GM23338 (cell line): ENCODE data around the gene CFAP74. TPM values are rescaled to one million over a fixed set of nuclear protein-coding genes. Genes with fewer than 3 reads are reported as not detected.

ENCODE experiments used
- ATAC-seq: fragments of 200-7000 bp; cut with Tn5 transposase; 3 replicates; pipeline ENCODE4 v1.9.1; 2020
- DNase-seq: peaks from one replicate; pipeline ENCODE4 v3.0.0-alpha.2; 2015; ENCODE audit warnings: low spot score
- H2AFZ ChIP-seq: fragments of 200-600 bp; sonication (generic); 2 replicates; pipeline ENCODE4 v1.8.0; 2016; ENCODE audit warnings: antibody characterized with exemption, mild to moderate bottlenecking, moderate library complexity
- H3F3A ChIP-seq: fragments of 200-600 bp; sonication (generic); replicated peaks from 2 replicates; pipeline ENCODE4 v1.8.0; 2017; ENCODE audit warnings: antibody characterized with exemption, mixed run types, low read depth
- H3K27ac ChIP-seq: fragments of 200-600 bp; sonication (generic); 2 replicates; pipeline ENCODE4 v1.6.1; 2016; ENCODE audit warnings: low read depth
- H3K27me3 ChIP-seq: fragments of 200-600 bp; sonication (generic); 2 replicates; pipeline ENCODE4 v1.8.0; 2016; ENCODE audit warnings: mild to moderate bottlenecking, mixed run types, moderate library complexity; ENCODE audit not compliant: insufficient read depth
- H3K36me3 ChIP-seq: fragments of 200-600 bp; sonication (generic); 2 replicates; pipeline ENCODE4 v1.8.0; 2016; ENCODE audit warnings: mild to moderate bottlenecking; ENCODE audit not compliant: insufficient read depth
- H3K4me1 ChIP-seq: fragments of 200-600 bp; sonication (generic); 2 replicates; pipeline ENCODE4 v1.8.0; 2016; ENCODE audit warnings: mild to moderate bottlenecking, moderate library complexity; ENCODE audit not compliant: insufficient read depth
- H3K4me2 ChIP-seq: fragments of 200-600 bp; sonication (generic); 2 replicates; pipeline ENCODE4 v1.7.1; 2017; ENCODE audit warnings: mixed run types
- H3K4me3 ChIP-seq: fragments of 200-600 bp; sonication (generic); 2 replicates; pipeline ENCODE4 v1.6.1; 2016; ENCODE audit warnings: mixed run types
- H3K79me2 ChIP-seq: fragments of 200-600 bp; sonication (generic); replicated peaks from 2 replicates; pipeline ENCODE4 v1.8.0; 2017; ENCODE audit warnings: mild to moderate bottlenecking; ENCODE audit not compliant: insufficient read depth
- H3K9me2 ChIP-seq: fragments of 200-600 bp; sonication (generic); 2 replicates; pipeline ENCODE4 v1.8.0; 2017; ENCODE audit not compliant: insufficient read depth
- H4K20me1 ChIP-seq: fragments of 200-600 bp; sonication (generic); replicated peaks from 2 replicates; pipeline ENCODE4 v1.8.0; 2017; ENCODE audit warnings: mild to moderate bottlenecking; ENCODE audit not compliant: insufficient read depth
- H3K27ac Mint-ChIP-seq: 2 replicates; pipeline ENCODE4 v1.8.0; 2020; ENCODE audit warnings: inconsistent platforms, mild to moderate bottlenecking, moderate library complexity, mixed read lengths
- H3K27me3 Mint-ChIP-seq: 3 replicates; pipeline ENCODE4 v1.8.0; 2022; ENCODE audit warnings: low read depth, mild to moderate bottlenecking, moderate library complexity, mixed read lengths, inconsistent platforms; ENCODE audit not compliant: insufficient read depth, poor library complexity
- H3K36me3 Mint-ChIP-seq: 3 replicates; pipeline ENCODE4 v1.8.0; 2021; ENCODE audit warnings: low read depth, mild to moderate bottlenecking, inconsistent platforms, moderate library complexity, mixed read lengths
- H3K4me1 Mint-ChIP-seq: 3 replicates; pipeline ENCODE4 v1.8.0; 2020; ENCODE audit warnings: mild to moderate bottlenecking, inconsistent platforms, mixed read lengths
- H3K4me3 Mint-ChIP-seq: 3 replicates; pipeline ENCODE4 v1.8.0; 2021; ENCODE audit warnings: moderate library complexity, mild to moderate bottlenecking, inconsistent platforms, mixed read lengths
- H3K9me3 Mint-ChIP-seq: 3 replicates; pipeline ENCODE4 v1.8.0; 2020; ENCODE audit warnings: moderate library complexity, mild to moderate bottlenecking, inconsistent platforms, mixed read lengths
- CREB1 ChIP-seq: fragments of 250-450 bp; sonication (Bioruptor Pico); IDR thresholded peaks from 2 replicates; pipeline ENCODE4 v1.5.0; 2020; ENCODE audit warnings: low read depth, mild to moderate bottlenecking, moderate library complexity
- EZH2 ChIP-seq: fragments of 200-600 bp; sonication (generic); IDR thresholded peaks from one replicate; pipeline ENCODE4 v1.8.0; 2017; ENCODE audit warnings: antibody characterized with exemption, mild to moderate bottlenecking, low read depth; ENCODE audit not compliant: unreplicated experiment
- EZH2phosphoT487 ChIP-seq: fragments of 200-600 bp; sonication (generic); IDR thresholded peaks from one replicate; pipeline ENCODE4 v1.8.1; 2018; ENCODE audit warnings: antibody characterized with exemption; ENCODE audit not compliant: unreplicated experiment
- NANOG ChIP-seq: IDR thresholded peaks from 2 replicates; pipeline ENCODE4 v1.6.1; 2016; ENCODE audit warnings: antibody characterized with exemption, borderline replicate concordance
- POLR2AphosphoS5 ChIP-seq: IDR thresholded peaks from 2 replicates; pipeline ENCODE4 v1.6.1; 2016; ENCODE audit warnings: antibody characterized with exemption, low read depth
- STAT1 ChIP-seq: IDR thresholded peaks from one replicate; pipeline ENCODE4 v1.6.1; 2016; ENCODE audit warnings: antibody characterized with exemption; ENCODE audit not compliant: unreplicated experiment
- ZNF114 ChIP-seq: fragments of 250-450 bp; sonication (Bioruptor Pico); IDR thresholded peaks from 2 replicates; pipeline ENCODE4 v1.5.0; 2020; ENCODE audit warnings: mild to moderate bottlenecking, moderate library complexity
- polyA plus RNA-seq: library from polyadenylated mRNA; unstranded; fragments of >200 nt; fragmentation: Nextera tagmentation; extraction: Ambion mirVana; gene quantifications from 2 replicates; pipeline ENCODE4 v1.2.1, GENCODE V29; 2016
- total RNA-seq: library from RNA; depleted of rRNA; stranded (reverse); fragments of >200 nt; shearing (Covaris generic); gene quantifications from 2 replicates; pipeline ENCODE4 v1.2.3, GENCODE V29; 2014
- TF ChIP-seq, protein P1 (sequence below): IDR thresholded peaks from one replicate; pipeline ENCODE4 v1.6.1; 2018; ENCODE audit warnings: antibody characterized with exemption; ENCODE audit not compliant: unreplicated experiment
- TF ChIP-seq, protein P2 (sequence below): IDR thresholded peaks from 2 replicates; pipeline ENCODE4 v1.6.1; 2016; ENCODE audit warnings: antibody characterized with exemption

Gene CFAP74
- total and polyA plus RNA-seq, 2 experiments from 2014 or later: 0.21 TPM; not detected in 1

DNA sequence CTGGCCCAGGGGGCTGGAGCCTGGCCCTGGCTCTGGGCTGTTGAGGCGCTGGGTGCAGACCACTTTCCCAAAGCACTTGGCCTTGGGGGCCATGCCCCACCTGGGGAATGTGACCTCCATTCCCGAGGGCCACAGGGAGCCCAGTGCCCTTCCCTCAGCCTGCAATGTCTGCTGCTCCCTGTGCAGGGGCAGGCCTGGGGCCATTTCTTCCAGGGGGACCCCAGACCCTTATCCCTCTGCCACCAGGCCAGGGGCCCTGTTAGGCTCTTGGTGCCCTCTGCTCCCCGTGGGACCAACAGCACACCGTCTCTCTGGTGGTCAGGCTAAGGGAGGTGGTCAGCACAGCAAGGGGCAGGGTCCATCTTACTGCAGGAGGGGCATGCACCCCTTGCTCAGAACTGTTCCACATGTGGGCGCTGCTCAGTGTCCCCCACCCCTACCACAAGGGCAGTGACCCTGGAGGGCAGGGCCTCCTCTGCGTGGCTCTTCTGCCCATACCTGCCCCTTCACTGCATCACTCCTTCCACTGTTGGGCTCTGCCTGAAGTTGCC lies 83.5 kb downstream of the CFAP74 start:
- peak overlapping the region; percentile 50 for H3K4me3 ChIP-seq
- H2AFZ ChIP-seq: peak overlapping the region; percentile 81
- Mint-ChIP-seq H3K36me3 (no peaks in the 10 kb centered on the region), H3K4me1 (peaks cover 5% of the 10 kb centered on the region; the same call in 2 of the 3 replicates), H3K4me3 (peak overlapping the region; percentile 45; the same call in 2 of the 3 replicates), H3K27me3 (peaks cover 10% of the 10 kb centered on the region), H3K27ac (no peak overlapping the region), H3K9me3 (peaks cover 5% of the 10 kb centered on the region; the same call in 2 of the 3 replicates)
- no peaks in the 10 kb centered on the region for H3K36me3 ChIP-seq
- no peaks in the 10 kb centered on the region for H3K79me2 ChIP-seq
- H3K4me2 ChIP-seq: peak overlapping the region; percentile 73; the same call in 1 of the 2 replicates
- no peak overlapping the region for H3K27ac ChIP-seq
- no peaks in the 10 kb centered on the region for H4K20me1 ChIP-seq
- H3K9me2 ChIP-seq: no peaks in the 10 kb centered on the region
- ATAC-seq (no peak), DNase-seq (no peak)
- H3K4me1 ChIP-seq: no peaks in the 10 kb centered on the region; the same call in 1 of the 2 replicates
- H3K27me3 ChIP-seq: no peaks in the 10 kb centered on the region
- 0 out of 2 replicates have a peak, but pooled peaks cover 8% of the 10 kb centered on the region for H3F3A ChIP-seq
- TF ChIP-seq EZH2: no peak
- TF ChIP-seq, protein P1, sequence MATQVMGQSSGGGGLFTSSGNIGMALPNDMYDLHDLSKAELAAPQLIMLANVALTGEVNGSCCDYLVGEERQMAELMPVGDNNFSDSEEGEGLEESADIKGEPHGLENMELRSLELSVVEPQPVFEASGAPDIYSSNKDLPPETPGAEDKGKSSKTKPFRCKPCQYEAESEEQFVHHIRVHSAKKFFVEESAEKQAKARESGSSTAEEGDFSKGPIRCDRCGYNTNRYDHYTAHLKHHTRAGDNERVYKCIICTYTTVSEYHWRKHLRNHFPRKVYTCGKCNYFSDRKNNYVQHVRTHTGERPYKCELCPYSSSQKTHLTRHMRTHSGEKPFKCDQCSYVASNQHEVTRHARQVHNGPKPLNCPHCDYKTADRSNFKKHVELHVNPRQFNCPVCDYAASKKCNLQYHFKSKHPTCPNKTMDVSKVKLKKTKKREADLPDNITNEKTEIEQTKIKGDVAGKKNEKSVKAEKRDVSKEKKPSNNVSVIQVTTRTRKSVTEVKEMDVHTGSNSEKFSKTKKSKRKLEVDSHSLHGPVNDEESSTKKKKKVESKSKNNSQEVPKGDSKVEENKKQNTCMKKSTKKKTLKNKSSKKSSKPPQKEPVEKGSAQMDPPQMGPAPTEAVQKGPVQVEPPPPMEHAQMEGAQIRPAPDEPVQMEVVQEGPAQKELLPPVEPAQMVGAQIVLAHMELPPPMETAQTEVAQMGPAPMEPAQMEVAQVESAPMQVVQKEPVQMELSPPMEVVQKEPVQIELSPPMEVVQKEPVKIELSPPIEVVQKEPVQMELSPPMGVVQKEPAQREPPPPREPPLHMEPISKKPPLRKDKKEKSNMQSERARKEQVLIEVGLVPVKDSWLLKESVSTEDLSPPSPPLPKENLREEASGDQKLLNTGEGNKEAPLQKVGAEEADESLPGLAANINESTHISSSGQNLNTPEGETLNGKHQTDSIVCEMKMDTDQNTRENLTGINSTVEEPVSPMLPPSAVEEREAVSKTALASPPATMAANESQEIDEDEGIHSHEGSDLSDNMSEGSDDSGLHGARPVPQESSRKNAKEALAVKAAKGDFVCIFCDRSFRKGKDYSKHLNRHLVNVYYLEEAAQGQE: no peak
- no peak for TF ChIP-seq NANOG
- TF ChIP-seq EZH2phosphoT487: no peak
- TF ChIP-seq STAT1: no peak
- TF ChIP-seq CREB1: no peak
- no peak for TF ChIP-seq ZNF114 (CRISPR knock-in tag)

DNA sequence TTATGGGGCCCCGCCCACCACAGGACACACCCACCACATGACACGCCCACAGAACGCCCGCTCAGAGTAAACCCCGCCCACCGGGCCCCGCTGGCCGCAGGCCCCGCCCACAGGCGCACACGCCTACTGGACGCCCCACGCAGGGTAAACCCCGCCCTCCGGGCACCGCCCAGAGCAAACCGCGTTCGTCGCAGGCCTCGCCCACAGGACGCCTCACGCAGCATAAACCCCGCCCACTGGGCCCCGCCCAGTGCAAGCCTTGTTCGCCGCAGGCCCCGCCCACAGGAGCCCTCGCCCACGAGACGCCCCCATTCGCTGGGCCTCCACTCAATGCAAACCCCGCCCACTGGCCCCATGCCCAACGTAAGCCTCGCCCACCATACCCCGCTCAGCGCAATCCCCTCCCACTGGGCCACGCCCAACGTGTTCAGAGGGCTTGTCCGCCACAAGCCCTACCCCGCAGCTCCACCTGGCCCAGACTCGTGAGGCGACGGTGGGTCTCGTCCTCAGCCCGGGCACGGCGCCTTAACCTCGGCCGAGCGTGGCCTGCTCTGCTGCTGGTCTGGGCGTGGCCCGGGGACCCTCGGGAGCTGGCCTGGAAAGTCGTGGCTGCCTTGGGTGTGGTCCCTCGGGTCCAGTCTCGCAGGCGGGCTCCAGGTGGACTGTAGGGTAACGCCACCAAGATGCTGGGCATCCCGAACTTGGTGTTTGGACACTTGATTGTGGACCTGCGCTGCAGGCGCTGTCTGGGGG lies 84.1 kb downstream of the CFAP74 start:
- Histone ChIP-seq H4K20me1 (no peaks in the 10 kb centered on the region), H3K27ac (no peak overlapping the region)

More for the DNA sequence above, 84.1 kb downstream of the CFAP74 start:
- DNase-seq (peak; percentile 100), ATAC-seq (peak; percentile 78)
- Mint-ChIP-seq H3K27ac (no peak overlapping the region), H3K27me3 (peaks cover 6% of the 10 kb centered on the region), H3K4me1 (peaks cover 7% of the 10 kb centered on the region; the same call in 2 of the 3 replicates), H3K36me3 (no peaks in the 10 kb centered on the region), H3K9me3 (no peaks in the 10 kb centered on the region), H3K4me3 (peak overlapping the region; percentile 45; the same call in 2 of the 3 replicates)
- Histone ChIP-seq H3F3A (0 out of 2 replicates have a peak, but pooled peaks cover 8% of the 10 kb centered on the region), H3K4me3 (peak overlapping the region; percentile 76), H3K79me2 (no peaks in the 10 kb centered on the region), H3K4me2 (peak overlapping the region; percentile 86), H3K4me1 (no peaks in the 10 kb centered on the region; the same call in 1 of the 2 replicates), H2AFZ (peak overlapping the region; percentile 81), H3K27me3 (no peaks in the 10 kb centered on the region), H3K36me3 (no peaks in the 10 kb centered on the region), H3K9me2 (no peaks in the 10 kb centered on the region)
- TF ChIP-seq POLR2AphosphoS5: peak; percentile 94
- TF ChIP-seq, protein P2, sequence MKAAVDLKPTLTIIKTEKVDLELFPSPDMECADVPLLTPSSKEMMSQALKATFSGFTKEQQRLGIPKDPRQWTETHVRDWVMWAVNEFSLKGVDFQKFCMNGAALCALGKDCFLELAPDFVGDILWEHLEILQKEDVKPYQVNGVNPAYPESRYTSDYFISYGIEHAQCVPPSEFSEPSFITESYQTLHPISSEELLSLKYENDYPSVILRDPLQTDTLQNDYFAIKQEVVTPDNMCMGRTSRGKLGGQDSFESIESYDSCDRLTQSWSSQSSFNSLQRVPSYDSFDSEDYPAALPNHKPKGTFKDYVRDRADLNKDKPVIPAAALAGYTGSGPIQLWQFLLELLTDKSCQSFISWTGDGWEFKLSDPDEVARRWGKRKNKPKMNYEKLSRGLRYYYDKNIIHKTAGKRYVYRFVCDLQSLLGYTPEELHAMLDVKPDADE: no peak
